Caco-2 (cell line): ENCODE results near the gene SNAPC1. TPM values are rescaled to one million over a fixed set of nuclear protein-coding genes. Genes with fewer than 3 reads are reported as not detected.
A peak's percentile ranks its signal among the peaks of the same experiment; 100 is the strongest.

Experiments
- Bru-seq: library from RNA; stranded (reverse); fragments of 400-500 nt; gene quantifications from one replicate; lab custom pipeline; 2021; lab: Mats Ljungman, UMichigan
- BruChase-seq, 2 experiments: library from RNA; stranded (reverse); fragments of 400-500 nt; gene quantifications; one replicate each; lab custom pipeline; 2021; lab: Mats Ljungman, UMichigan
- BruUV-seq: library from RNA; stranded (reverse); fragments of 400-500 nt; replicated peaks from 2 replicates; lab custom pipeline; 2021; lab: Mats Ljungman, UMichigan
- CTCF ChIA-PET: fragments of 300-600 bp; sonication (Branson Sonifier 250); formaldehyde crosslinking; loops from one replicate; lab custom pipeline; 2022; ENCODE audit warnings: antibody characterized with exemption; lab: Charles Lee
- POLR2A ChIA-PET: fragments of 300-600 bp; sonication (Branson Sonifier 250); formaldehyde crosslinking; loops from one replicate; lab custom pipeline; 2022; ENCODE audit warnings: antibody characterized with exemption; lab: Charles Lee
- DNase-seq, 2 experiments: peaks; one replicate each; pipeline versions ENCODE4 v3.0.0 to v3.0.0-alpha.2; 2020 to 2022
- H3K27me3 ChIP-seq: replicated peaks from 2 replicates; pipeline ENCODE4 v1.6.0; 2011; ENCODE audit warnings: low read length; ENCODE audit not compliant: control insufficient read depth, insufficient read depth
- H3K36me3 ChIP-seq: 2 replicates; pipeline ENCODE4 v1.5.1; 2011; ENCODE audit warnings: low read length; ENCODE audit not compliant: control insufficient read depth, insufficient read depth
- H3K4me1 ChIP-seq: fragments of 250-450 bp; sonication (Bioruptor Pico); 2 replicates; pipeline ENCODE4 v1.5.1; 2020; ENCODE audit warnings: mild to moderate bottlenecking
- H3K4me3 ChIP-seq: 2 replicates; pipeline ENCODE4 v1.5.1; 2011; ENCODE audit warnings: low read depth, mild to moderate bottlenecking, control low read depth, low read length
- H3K9me3 ChIP-seq: fragments of 250-450 bp; sonication (Bioruptor Pico); 2 replicates; pipeline ENCODE4 v1.5.1; 2020; ENCODE audit warnings: mild to moderate bottlenecking, moderate library complexity
- H3K27ac Mint-ChIP-seq: one replicate; pipeline ENCODE4 v1.8.0; 2022; ENCODE audit warnings: mixed read lengths; ENCODE audit not compliant: unreplicated experiment
- H3K27me3 Mint-ChIP-seq: one replicate; pipeline ENCODE4 v1.8.0; 2022; ENCODE audit warnings: mixed read lengths; ENCODE audit not compliant: insufficient read depth, unreplicated experiment
- H3K36me3 Mint-ChIP-seq: one replicate; pipeline ENCODE4 v1.8.0; 2022; ENCODE audit warnings: mild to moderate bottlenecking, mixed read lengths; ENCODE audit not compliant: insufficient read depth, unreplicated experiment
- H3K4me1 Mint-ChIP-seq: one replicate; pipeline ENCODE4 v1.8.0; 2022; ENCODE audit warnings: low read depth, mixed read lengths; ENCODE audit not compliant: unreplicated experiment
- H3K4me3 Mint-ChIP-seq: one replicate; pipeline ENCODE4 v1.8.0; 2022; ENCODE audit warnings: mild to moderate bottlenecking, moderate library complexity, mixed read lengths; ENCODE audit not compliant: unreplicated experiment
- H3K9me3 Mint-ChIP-seq: one replicate; pipeline ENCODE4 v1.8.0; 2022; ENCODE audit warnings: mixed read lengths; ENCODE audit not compliant: unreplicated experiment
- intact Hi-C: fragments of 100-400 bp; cut with micrococcal nuclease; formaldehyde crosslinking; loops from one replicate; pipeline ENCODE4 v1.10.0; 2022; ENCODE audit not compliant: unreplicated experiment
- long read RNA-seq: library from polyadenylated mRNA; stranded (forward); transcript quantifications from one replicate; pipeline ENCODE4 v2.0.0, GENCODE V29; 2022
- total RNA-seq: library from RNA; stranded (reverse); gene quantifications from 2 replicates; pipeline ENCODE4 v1.2.3, GENCODE V29; 2022
- TF ChIP-seq, protein P1 (sequence below), 2 experiments: fragments of 200-600 bp in 1 of 2; IDR thresholded peaks; 1 replicate in 1 of 2; 2 replicates in 1 of 2; pipeline versions ENCODE4 v1.5.1 to v1.8.0; 2011 to 2022; ENCODE audit warnings: antibody characterized with exemption in 1 of 2, control low read depth in 1 of 2, inconsistent platforms in 1 of 2, low read depth in 1 of 2, low read length in 1 of 2, mild to moderate bottlenecking in 1 of 2, moderate library complexity in 1 of 2; ENCODE audit not compliant: insufficient read depth in 1 of 2, severe bottlenecking in 1 of 2, unreplicated experiment in 1 of 2

SNAPC1 gene, protein sequence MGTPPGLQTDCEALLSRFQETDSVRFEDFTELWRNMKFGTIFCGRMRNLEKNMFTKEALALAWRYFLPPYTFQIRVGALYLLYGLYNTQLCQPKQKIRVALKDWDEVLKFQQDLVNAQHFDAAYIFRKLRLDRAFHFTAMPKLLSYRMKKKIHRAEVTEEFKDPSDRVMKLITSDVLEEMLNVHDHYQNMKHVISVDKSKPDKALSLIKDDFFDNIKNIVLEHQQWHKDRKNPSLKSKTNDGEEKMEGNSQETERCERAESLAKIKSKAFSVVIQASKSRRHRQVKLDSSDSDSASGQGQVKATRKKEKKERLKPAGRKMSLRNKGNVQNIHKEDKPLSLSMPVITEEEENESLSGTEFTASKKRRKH
- 5.1 and 6.0 TPM in 2 replicates for total RNA-seq
- percentile 60 among the genes with signal in this experiment for Bru-seq, nascent RNA
- percentile 65 among the genes with signal in this experiment for BruChase-seq, experiment 1, labeled RNA remaining after a 2-hour chase
- BruChase-seq, experiment 2, labeled RNA remaining after a 6-hour chase: percentile 60 among the genes with signal in this experiment
- long read RNA-seq, transcript SNAPC1-201 (10 exons, 2,656 nt): major isoform, 21 of 24 reads
- long read RNA-seq, partial matches to known transcripts: 1 of 24 reads
- long read RNA-seq, other reads (novel, unspliced or antisense): 2 of 24 reads

DNA sequence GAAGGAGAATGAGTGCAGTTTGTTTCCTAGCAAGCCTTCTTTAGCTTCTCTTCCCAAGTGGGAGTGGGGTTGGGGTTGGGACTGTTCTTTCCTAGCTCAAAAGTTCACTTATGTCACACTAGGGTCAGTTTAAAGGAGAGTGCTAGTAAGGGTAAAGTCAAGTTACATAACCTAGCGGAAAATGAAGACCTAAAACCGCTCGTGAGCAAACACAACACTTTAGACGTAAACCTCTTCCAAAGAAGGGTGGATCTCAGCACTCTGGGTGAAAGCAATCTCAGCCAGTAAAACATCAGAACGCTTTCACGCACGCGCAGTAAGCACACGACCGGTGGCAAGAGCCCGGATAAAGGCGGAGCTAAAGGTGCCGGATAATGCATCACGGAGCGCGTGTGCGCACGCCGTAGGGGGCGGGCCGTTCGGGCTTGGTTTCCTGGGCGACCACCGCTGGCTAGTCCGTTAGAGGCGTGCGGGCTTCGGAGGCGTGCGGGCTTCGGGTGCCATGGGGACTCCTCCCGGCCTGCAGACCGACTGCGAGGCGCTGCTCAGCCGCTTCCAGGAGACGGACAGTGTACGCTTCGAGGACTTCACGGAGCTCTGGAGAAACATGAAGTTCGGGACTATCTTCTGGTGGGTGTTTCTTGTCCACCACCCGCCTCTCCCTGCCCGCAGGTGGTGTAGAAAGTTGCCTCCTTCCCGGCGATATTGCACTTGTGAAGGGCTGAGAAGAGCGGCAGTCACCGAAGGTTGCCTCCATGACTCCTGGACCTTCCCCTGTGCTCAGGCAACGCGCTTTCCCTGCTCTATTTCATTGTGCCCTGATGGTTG is at the start of gene SNAPC1:
SNAPC1 (plus strand) TSS at position 462 of the 828 bp plus-strand sequence; CDS start at position 503, 41 bp downstream.
- peak within 1 kb of the TSS; percentile 81 for H3K4me3 ChIP-seq
- H3K36me3 Mint-ChIP-seq: peaks cover 7% of the 10 kb centered on the region
- POLR2A ChIA-PET: interaction anchor here (0.6 to 2.0 kb wide), 10 partner anchors 13 to 1880 kb away, joined by 3 to 13 read pairs (median 4); partner anchors contain the start of gene HIF1A
- intact Hi-C loops: loop anchor here (1.0 to 10.0 kb wide), 4 partner anchors 13 to 487 kb away; partner anchors contain the start of gene HIF1A
- no peaks in the 10 kb centered on the region for H3K27me3 ChIP-seq
- peak within 1 kb of the TSS; percentile 99 for H3K4me3 Mint-ChIP-seq
- H3K9me3 Mint-ChIP-seq: no peaks in the 10 kb centered on the region
- BruUV-seq: TSS peak; percentile 57
- DNase-seq: peak; percentile 95
- H3K36me3 ChIP-seq: no peaks in the 10 kb centered on the region
- H3K27ac Mint-ChIP-seq: peak within 1 kb of the TSS; percentile 97
- CTCF ChIA-PET: interaction anchor here (0.5 to 1.6 kb wide), 10 partner anchors 9 to 203 kb away, joined by 3 to 9 read pairs (median 4); no protein-coding TSS in a partner anchor
- peaks cover 7% of the 10 kb centered on the region for H3K4me1 Mint-ChIP-seq
- H3K9me3 ChIP-seq: no peaks in the 10 kb centered on the region
- H3K4me1 ChIP-seq: 0 out of 2 replicates have a peak, but pooled peaks cover 5% of the 10 kb centered on the region
- TF ChIP-seq, protein P1, sequence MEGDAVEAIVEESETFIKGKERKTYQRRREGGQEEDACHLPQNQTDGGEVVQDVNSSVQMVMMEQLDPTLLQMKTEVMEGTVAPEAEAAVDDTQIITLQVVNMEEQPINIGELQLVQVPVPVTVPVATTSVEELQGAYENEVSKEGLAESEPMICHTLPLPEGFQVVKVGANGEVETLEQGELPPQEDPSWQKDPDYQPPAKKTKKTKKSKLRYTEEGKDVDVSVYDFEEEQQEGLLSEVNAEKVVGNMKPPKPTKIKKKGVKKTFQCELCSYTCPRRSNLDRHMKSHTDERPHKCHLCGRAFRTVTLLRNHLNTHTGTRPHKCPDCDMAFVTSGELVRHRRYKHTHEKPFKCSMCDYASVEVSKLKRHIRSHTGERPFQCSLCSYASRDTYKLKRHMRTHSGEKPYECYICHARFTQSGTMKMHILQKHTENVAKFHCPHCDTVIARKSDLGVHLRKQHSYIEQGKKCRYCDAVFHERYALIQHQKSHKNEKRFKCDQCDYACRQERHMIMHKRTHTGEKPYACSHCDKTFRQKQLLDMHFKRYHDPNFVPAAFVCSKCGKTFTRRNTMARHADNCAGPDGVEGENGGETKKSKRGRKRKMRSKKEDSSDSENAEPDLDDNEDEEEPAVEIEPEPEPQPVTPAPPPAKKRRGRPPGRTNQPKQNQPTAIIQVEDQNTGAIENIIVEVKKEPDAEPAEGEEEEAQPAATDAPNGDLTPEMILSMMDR (IDR thresholded peaks at IDR 0.05; ENCODE audit: insufficient read depth in 1 of 2, low read depth in 1 of 2, low read length in 1 of 2, severe bottlenecking in 1 of 2, unreplicated experiment in 1 of 2): no peak
- H3K27me3 Mint-ChIP-seq: no peaks in the 10 kb centered on the region

DNA sequence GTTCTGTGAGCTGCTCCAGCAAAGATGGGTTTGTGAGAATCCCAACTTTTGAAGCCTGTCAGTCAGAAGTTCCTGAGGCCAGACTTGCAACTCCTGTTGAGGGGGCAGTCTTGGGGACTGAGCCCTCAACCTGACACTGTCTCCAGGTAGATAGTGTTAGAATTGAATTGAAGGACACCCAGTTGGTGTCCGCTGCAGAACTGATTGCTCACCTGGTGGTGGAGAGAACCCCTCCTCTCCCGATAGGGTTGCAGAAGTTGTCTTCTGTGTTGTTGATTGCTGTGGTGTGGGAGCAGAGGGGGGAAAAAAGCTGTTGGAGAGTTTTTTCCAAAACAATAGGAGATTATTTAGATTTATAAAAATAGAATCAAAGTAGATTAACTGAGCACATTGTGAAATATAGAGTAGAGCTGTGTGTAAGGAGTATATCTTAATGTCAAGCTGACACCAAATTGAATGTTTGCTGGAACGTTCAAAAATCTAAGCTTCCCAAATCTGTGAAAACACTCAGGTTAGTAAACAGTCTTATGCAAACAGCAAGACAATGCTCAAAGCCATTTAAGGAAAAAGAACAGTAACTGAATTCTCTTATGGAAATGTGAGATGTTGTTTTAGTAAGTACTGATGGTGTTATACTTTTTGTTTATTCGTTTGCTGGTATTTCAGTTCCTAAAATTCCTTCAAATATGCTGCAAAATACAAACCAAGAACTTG is 48.3 kb upstream of the SNAPC1 start:
- H3K4me1 ChIP-seq: peaks cover 28% of the 10 kb centered on the region
- intact Hi-C loops: loop anchor here (2.0 kb wide), 1 partner anchor 19 kb away; the partner anchor contains the start of gene HIF1A
- Mint-ChIP-seq H3K4me3 (no peak overlapping the region), H3K27ac (no peak overlapping the region), H3K27me3 (no peaks in the 10 kb centered on the region), H3K9me3 (no peaks in the 10 kb centered on the region), H3K4me1 (peaks cover 33% of the 10 kb centered on the region), H3K36me3 (no peaks in the 10 kb centered on the region)
- CTCF ChIA-PET: no interaction called here
- H3K27me3 ChIP-seq: no peaks in the 10 kb centered on the region
- no TSS peak for BruUV-seq
- H3K9me3 ChIP-seq: no peaks in the 10 kb centered on the region
- POLR2A ChIA-PET: no interaction called here
- H3K36me3 ChIP-seq: no peaks in the 10 kb centered on the region
- no peak overlapping the region for H3K4me3 ChIP-seq
- no peak for DNase-seq
- TF ChIP-seq, protein P1 (IDR thresholded peaks at IDR 0.05; ENCODE audit: insufficient read depth in 1 of 2, low read depth in 1 of 2, low read length in 1 of 2, severe bottlenecking in 1 of 2, unreplicated experiment in 1 of 2): no peak
